BLaER1 treated with 17β-estradiol and CSF1 and Interleukin-3, amounts not matched to agents 10 nM and 100 nM (cell line): ENCODE results near the gene VSIG4.
A peak's percentile ranks its signal among the peaks of the same experiment; 100 is the strongest.
"Not testable (repeated sequence)": the region's sequence is repeated elsewhere in the genome, so short reads cannot be mapped to it uniquely, and the experiment has no call there.

Experiments used
- H3K27ac ChIP-seq, 11 experiments: shearing (Covaris generic); formaldehyde crosslinking; 2 replicates each; pipeline ENCODE4 v1.8.1; 2022
- H3K27me3 ChIP-seq, 11 experiments: shearing (Covaris generic); formaldehyde crosslinking; 2 replicates each; pipeline ENCODE4 v1.8.1; 2022
- H3K36me3 ChIP-seq, 11 experiments: shearing (Covaris generic); formaldehyde crosslinking; 2 replicates each; pipeline ENCODE4 v1.8.1; 2022
- H3K4me1 ChIP-seq, 10 experiments: shearing (Covaris generic); formaldehyde crosslinking; 2 replicates each; pipeline ENCODE4 v1.8.1; 2022
- H3K4me2 ChIP-seq, 11 experiments: shearing (Covaris generic); formaldehyde crosslinking; 2 replicates each; pipeline ENCODE4 v1.8.1; 2022
- H3K4me3 ChIP-seq, 10 experiments: shearing (Covaris generic); formaldehyde crosslinking; 2 replicates each; pipeline ENCODE4 v1.8.1; 2022
- H3K9ac ChIP-seq, 11 experiments: shearing (Covaris generic); formaldehyde crosslinking; 2 replicates each; pipeline ENCODE4 v1.8.1; 2022
- H3K9me3 ChIP-seq, 11 experiments: shearing (Covaris generic); formaldehyde crosslinking; replicated peaks in 1 of 11; 2 replicates each; pipeline ENCODE4 v1.8.1; 2022
- H4K20me1 ChIP-seq, 11 experiments: shearing (Covaris generic); formaldehyde crosslinking; 2 replicates each; pipeline ENCODE4 v1.8.1; 2022
- Cebpa-rat ChIP-seq, 11 experiments: shearing (Covaris generic); IDR thresholded peaks; 2 replicates each; pipeline ENCODE4 v1.8.1; 2022

Gene VSIG4

GRCh38 chrX:65985922-65986588 is 53.8 kb downstream of the VSIG4 start:
- Histone ChIP-seq H3K4me3 (peak overlapping the region in 2 of 10 experiments; percentile 36 to 38; a peak in 4 of 20 replicates), H3K9me3 (no peaks in the 10 kb centered on the region), H3K27me3 (peaks cover 8 to 40% (median 14%) of the 10 kb centered on the region in 11 experiments; a peak in 17 of 22 replicates), H3K9ac (peak overlapping the region in 10 of 11 experiments; percentile 2 to 74 (median 54); a peak in 15 of 22 replicates), H4K20me1 (no peaks in the 10 kb centered on the region), H3K36me3 (no peaks in the 10 kb centered on the region), H3K4me1 (peaks cover 0 to 54% (median 30%) of the 10 kb centered on the region in 10 experiments; a peak in 18 of 20 replicates), H3K4me2 (peak overlapping the region in 7 of 11 experiments; percentile 51 to 85 (median 73); a peak in 14 of 22 replicates), H3K27ac (peak overlapping the region; percentile 25 to 79 (median 72); a peak in 20 of 22 replicates)
- TF ChIP-seq Cebpa-rat (IDR thresholded peaks at IDR 0.05): no peak

DNA sequence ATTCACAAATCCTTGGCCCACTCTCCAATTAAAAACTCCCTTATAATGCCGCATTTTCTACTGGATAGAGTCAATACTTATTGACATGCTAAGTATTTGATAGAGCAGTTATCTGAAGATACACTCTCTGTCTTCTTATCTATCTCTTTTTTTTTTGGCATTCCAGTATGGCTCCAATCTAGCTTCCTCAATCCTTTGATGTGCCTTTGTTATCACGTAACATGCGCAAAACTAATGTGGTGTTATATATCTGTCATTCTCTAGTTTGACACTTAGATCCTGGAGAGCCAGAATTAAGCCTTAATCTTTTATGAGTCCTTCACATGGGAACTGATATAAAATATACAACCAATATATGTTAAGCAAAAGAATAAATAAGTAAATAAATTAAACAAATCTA is 54.7 kb downstream of the VSIG4 start:
- Histone ChIP-seq H3K27ac (peak overlapping the region in 2 of 11 experiments; percentile 76 to 78; a peak in 4 of 22 replicates), H3K9me3 (no peaks in the 10 kb centered on the region)
- no peak for TF ChIP-seq Cebpa-rat (IDR thresholded peaks at IDR 0.05)

GRCh38 chrX:65977161-65977560 is 62.7 kb downstream of the VSIG4 start:
- not testable (repeated sequence) for H4K20me1 ChIP-seq, H3K27ac ChIP-seq, H3K4me3 ChIP-seq, H3K4me1 ChIP-seq, H3K9ac ChIP-seq, H3K4me2 ChIP-seq, H3K36me3 ChIP-seq
- Histone ChIP-seq H3K9me3 (peaks cover 3 to 23% (median 15%) of the 10 kb centered on the region in 11 experiments; a peak in 18 of 22 replicates), H3K27me3 (peaks cover 22 to 75% (median 56%) of the 10 kb centered on the region in 11 experiments)

More for the DNA sequence above, 54.7 kb downstream of the VSIG4 start:
- Histone ChIP-seq H3K9ac (no peak overlapping the region), H3K4me1 (peaks cover 0 to 47% (median 28%) of the 10 kb centered on the region in 10 experiments; a peak in 18 of 20 replicates), H3K27me3 (peaks cover 5 to 42% (median 21%) of the 10 kb centered on the region in 11 experiments; a peak in 18 of 22 replicates), H3K4me2 (no peak overlapping the region; a peak in 1 of 22 replicates), H3K4me3 (no peak overlapping the region), H4K20me1 (no peaks in the 10 kb centered on the region), H3K36me3 (no peaks in the 10 kb centered on the region)

- H3K9ac ChIP-seq: no peak overlapping the region
- no peaks in the 10 kb centered on the region for H3K36me3 ChIP-seq
- H3K4me1 ChIP-seq: no peaks in the 10 kb centered on the region
- no peak for TF ChIP-seq Cebpa-rat (IDR thresholded peaks at IDR 0.05)
- no peak overlapping the region for H3K27ac ChIP-seq
- no peak overlapping the region for H3K4me3 ChIP-seq
- H4K20me1 ChIP-seq: no peaks in the 10 kb centered on the region
- H3K4me2 ChIP-seq: no peak overlapping the region
- peaks cover 32 to 75% (median 59%) of the 10 kb centered on the region in 11 experiments for H3K27me3 ChIP-seq
- H3K9me3 ChIP-seq: peaks cover 3 to 23% (median 15%) of the 10 kb centered on the region in 11 experiments; a peak in 18 of 22 replicates
Observed at GRCh38 chrX:65976161-65976560, 63.7 kb downstream of the VSIG4 start.

- not testable (repeated sequence) for H3K27ac ChIP-seq, H3K9ac ChIP-seq, H3K4me1 ChIP-seq, H4K20me1 ChIP-seq, H3K4me2 ChIP-seq, H3K36me3 ChIP-seq, H3K4me3 ChIP-seq
- H3K9me3 ChIP-seq: peaks cover 3 to 23% (median 15%) of the 10 kb centered on the region in 11 experiments; a peak in 18 of 22 replicates
- peaks cover 39 to 75% (median 59%) of the 10 kb centered on the region in 11 experiments for H3K27me3 ChIP-seq
Observed at GRCh38 chrX:65975161-65975751, 64.6 kb downstream of the VSIG4 start.
